ENCODE measurements around the gene TRMT44. TPM values are rescaled to one million over a fixed set of nuclear protein-coding genes. Genes with fewer than 3 reads are reported as not detected.

TRMT44 gene
- polyA plus RNA-seq, 3 donors from 2014 or later: 2.6 to 15.6 (median 8.9) TPM

DNA sequence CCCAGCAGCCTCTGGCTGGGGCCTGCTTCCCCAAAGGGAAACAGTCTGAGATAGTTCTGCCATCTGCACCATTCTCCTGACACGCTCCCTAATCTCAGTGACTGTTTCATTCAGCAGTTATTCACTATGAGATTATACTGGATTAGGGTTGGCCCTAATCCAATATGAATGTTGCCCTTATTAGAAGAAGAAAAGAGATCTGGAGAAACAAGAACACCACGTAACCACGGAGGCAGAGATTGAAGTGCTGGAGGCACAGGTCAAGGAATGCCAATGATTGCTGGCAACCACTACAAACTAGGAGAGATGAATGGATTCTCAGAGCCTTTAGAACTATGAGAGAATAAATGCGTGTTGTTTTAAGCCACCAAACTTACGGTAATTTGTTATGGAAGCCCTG is 7.4 kb upstream of the TRMT44 start:
- Mint-ChIP-seq H3K27me3 (ENCODE audit: low read depth in 3 of 3) (peaks cover 5 to 16% (median 10%) of the 10 kb centered on the region in 3 donors), H3K27ac (peak overlapping the region in 3 of 6 donors; percentile 12 to 23 (median 17)), H3K4me3 (no peak overlapping the region), H3K36me3 (peaks cover 0 to 4% (median 0%) of the 10 kb centered on the region in 3 donors), H3K4me1 (peaks cover 41 to 55% of the 10 kb centered on the region in 2 donors), H3K9me3 (no peaks in the 10 kb centered on the region)
- DNase-seq: no peak

DNA sequence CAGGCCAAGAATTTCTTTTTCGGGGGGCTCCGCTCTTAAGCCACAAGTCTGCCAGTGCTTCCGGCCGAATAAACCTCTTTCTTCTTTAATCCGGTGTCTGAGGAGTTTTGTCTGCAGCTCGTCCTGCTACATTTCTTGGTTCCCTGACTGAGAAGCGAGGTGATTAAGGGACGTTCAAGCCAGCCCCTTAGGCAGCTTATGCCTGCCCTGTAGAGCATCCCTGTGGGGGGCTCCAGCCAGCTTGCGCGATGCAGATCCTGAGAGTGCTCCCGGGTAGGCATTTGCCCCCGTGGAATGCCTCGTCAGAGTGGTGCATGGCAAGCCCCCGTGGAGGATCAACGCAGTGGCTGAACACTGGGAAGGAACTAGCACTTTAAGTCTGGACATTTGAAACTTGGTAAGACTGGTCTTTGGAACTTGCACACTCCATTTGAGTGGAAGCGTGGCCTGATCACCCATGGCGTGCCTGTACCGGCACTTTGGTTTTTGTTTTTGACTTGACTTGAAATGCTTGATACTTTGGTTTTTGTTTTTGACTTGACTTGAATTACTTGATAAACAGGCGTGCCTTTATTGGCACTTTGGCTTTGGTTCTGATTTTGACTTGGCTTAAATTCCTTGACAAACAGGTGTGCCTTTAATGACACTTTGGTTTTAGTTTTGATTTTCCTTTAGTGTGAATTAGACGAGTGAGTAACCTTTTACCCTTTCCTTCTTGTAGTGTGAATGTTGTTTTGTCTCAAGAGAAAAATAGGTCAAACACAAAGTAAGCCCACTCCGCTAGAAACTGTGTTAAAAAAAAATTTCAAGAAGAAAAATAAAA is 6.1 kb upstream of the TRMT44 start:
- Mint-ChIP-seq H3K9me3 (no peaks in the 10 kb centered on the region), H3K27me3 (ENCODE audit: low read depth in 3 of 3) (peaks cover 0 to 7% (median 0%) of the 10 kb centered on the region in 3 donors), H3K36me3 (peaks cover 0 to 4% (median 0%) of the 10 kb centered on the region in 3 donors), H3K27ac (peak overlapping the region; percentile 67 to 91 (median 90)), H3K4me3 (peak overlapping the region in 4 of 5 donors; percentile 17 to 80 (median 78)), H3K4me1 (peaks cover 41 to 55% of the 10 kb centered on the region in 2 donors)
- no peak for DNase-seq

DNA sequence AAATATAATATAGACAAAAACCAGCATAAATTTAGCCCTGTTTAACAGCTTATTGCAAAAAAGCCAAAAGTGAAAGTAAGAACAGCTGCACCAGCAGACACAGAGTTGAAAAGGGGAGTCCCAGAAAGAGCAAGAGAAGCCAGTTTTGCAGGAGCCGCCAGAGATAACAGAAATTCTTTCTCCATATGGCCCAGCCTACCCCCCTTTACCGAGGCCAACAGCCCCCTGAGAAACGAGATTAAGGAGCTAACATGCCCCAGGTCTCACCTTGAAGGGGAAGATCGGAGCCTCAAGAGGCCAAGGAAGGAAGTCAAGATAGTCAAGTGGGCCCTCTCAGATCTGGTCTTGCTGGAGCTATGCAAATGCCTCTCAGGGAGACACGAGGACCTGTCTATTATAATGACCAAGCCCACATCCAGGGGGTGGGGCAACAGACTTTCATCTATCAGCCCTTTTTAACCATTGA is 4.9 kb upstream of the TRMT44 start:
- H3K27ac Mint-ChIP-seq: peak overlapping the region; percentile 80 to 91 (median 90)
- peaks cover 0 to 4% (median 0%) of the 10 kb centered on the region in 3 donors for H3K36me3 Mint-ChIP-seq
- peaks cover 3 to 13% (median 8%) of the 10 kb centered on the region in 3 donors for H3K27me3 Mint-ChIP-seq (ENCODE audit: low read depth in 3 of 3)
- DNase-seq: peak; percentile 14 to 17 (median 14)
- H3K4me3 Mint-ChIP-seq: peak overlapping the region; percentile 70 to 80 (median 76)
- H3K9me3 Mint-ChIP-seq: no peaks in the 10 kb centered on the region
- peaks cover 53 to 67% of the 10 kb centered on the region in 2 donors for H3K4me1 Mint-ChIP-seq

DNA sequence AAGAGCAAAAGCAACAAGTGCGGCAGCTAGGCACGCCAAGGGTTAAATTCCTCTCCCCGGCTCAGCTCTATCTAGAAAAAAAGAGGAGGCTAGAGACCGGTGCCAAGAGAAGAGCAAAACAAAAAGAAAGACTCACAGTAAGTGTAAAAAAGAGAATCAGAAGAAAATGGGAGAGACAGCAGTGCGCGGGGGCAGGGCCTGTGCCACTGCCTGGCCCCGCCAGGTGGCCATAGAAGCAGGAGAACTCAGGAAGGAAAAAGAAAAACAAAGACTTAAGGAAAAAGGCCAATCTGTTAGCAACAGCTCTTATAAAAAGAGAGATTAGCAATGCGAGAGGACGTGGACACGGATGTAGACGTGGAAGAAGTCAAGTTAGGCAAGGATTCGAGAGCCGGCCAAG is 3.3 kb upstream of the TRMT44 start:
- no peaks in the 10 kb centered on the region for H3K36me3 Mint-ChIP-seq
- H3K4me3 Mint-ChIP-seq: no peak overlapping the region
- no peak for DNase-seq
- H3K27me3 Mint-ChIP-seq (ENCODE audit: low read depth in 3 of 3): peaks cover 3 to 15% (median 9%) of the 10 kb centered on the region in 3 donors
- no peaks in the 10 kb centered on the region for H3K9me3 Mint-ChIP-seq
- peak overlapping the region in 4 of 6 donors; percentile 3 to 77 (median 20) for H3K27ac Mint-ChIP-seq
- H3K4me1 Mint-ChIP-seq: peaks cover 67 to 81% of the 10 kb centered on the region in 2 donors

DNA sequence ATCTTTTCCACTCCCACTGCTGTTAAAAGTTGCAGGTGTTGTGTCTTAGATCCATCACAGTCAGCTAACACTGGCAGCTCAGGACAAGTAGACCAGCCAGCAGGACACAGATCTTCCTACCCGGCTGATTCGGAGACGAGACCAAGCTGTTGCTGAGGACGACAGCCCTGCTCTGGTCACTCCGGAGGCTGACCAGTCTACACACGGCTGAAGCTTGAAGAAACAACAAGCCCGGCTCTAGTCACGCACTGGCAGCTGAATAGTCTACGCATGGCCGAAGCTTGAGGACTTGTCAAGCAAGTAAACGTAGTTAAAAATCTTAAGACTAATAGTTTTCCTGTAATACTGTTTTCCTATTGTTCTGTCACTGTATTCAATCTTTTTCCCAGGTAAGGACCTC is 1.8 kb upstream of the TRMT44 start:
- peak overlapping the region; percentile 13 to 99 (median 82) for H3K27ac Mint-ChIP-seq
- peaks cover 3 to 15% (median 9%) of the 10 kb centered on the region in 3 donors for H3K27me3 Mint-ChIP-seq (ENCODE audit: low read depth in 3 of 3)
- no peaks in the 10 kb centered on the region for H3K36me3 Mint-ChIP-seq
- H3K4me3 Mint-ChIP-seq: peak overlapping the region; percentile 21 to 100 (median 45)
- no peak for DNase-seq
- H3K9me3 Mint-ChIP-seq: no peaks in the 10 kb centered on the region
- H3K4me1 Mint-ChIP-seq: peaks cover 77 to 90% of the 10 kb centered on the region in 2 donors

DNA sequence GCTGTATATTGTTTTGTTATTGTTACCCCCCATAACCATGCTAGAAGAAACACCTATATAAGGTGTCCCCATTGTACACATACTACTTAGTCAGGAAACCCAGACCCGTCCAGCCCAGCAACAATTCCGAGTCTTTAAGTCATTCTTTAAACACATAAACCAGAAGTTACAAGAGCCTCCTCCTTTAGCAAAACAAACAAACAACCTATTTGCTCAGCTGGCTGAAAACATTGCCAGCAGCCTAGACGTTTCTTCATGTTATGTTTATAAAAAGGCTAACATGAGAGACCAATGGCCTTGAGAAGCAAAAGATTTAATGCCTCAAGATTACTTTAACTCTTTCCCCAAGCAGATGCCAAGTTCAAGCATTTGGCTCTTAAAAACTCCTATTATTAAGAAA is 1.4 kb upstream of the TRMT44 start:
- Mint-ChIP-seq H3K4me1 (peaks cover 77 to 90% of the 10 kb centered on the region in 2 donors), H3K27me3 (ENCODE audit: low read depth in 3 of 3) (peaks cover 3 to 15% (median 9%) of the 10 kb centered on the region in 3 donors), H3K4me3 (peak overlapping the region; percentile 21 to 100 (median 45)), H3K27ac (peak overlapping the region; percentile 13 to 99 (median 82)), H3K36me3 (no peaks in the 10 kb centered on the region), H3K9me3 (no peaks in the 10 kb centered on the region)
- DNase-seq: no peak

DNA sequence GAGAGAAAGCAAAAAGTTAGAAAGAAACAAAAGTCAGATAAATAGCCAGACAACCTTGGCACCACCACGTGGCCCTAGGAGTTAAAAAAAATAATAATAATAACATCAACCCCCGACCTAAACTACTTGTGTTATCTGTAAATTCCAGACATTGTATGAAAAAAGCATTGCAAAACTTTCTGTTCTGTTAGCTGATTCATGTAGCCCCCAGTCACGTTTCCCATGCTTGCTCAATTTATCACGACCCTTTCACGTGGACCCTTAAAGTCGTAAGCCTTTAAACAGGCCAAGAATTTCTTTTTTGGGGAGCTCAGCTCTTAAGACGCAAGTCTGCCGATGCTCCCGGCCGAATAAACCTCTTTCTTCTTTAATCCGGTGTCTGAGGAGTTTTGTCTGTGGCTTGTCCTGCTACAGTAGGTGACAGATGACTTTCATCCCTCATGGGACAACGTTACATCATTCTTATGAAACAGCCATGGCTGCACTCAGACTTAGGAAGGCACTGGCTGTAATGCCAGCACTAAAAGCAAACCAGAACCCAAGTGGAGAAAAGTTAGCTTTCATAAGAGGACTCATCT is 574 bp upstream of the TRMT44 start:
- no peaks in the 10 kb centered on the region for H3K36me3 Mint-ChIP-seq
- H3K27me3 Mint-ChIP-seq (ENCODE audit: low read depth in 3 of 3): peaks cover 3 to 15% (median 8%) of the 10 kb centered on the region in 3 donors
- peak overlapping the region; percentile 99 to 100 (median 99) for H3K27ac Mint-ChIP-seq
- no peaks in the 10 kb centered on the region for H3K9me3 Mint-ChIP-seq
- DNase-seq: no peak
- peak overlapping the region; percentile 96 to 100 (median 99) for H3K4me3 Mint-ChIP-seq
- peaks cover 73 to 81% of the 10 kb centered on the region in 2 donors for H3K4me1 Mint-ChIP-seq

- H3K27ac Mint-ChIP-seq: peak overlapping the region; percentile 5 to 81 (median 60)
- H3K4me1 Mint-ChIP-seq: peaks cover 62 to 73% of the 10 kb centered on the region in 2 donors
- DNase-seq: no peak
- no peaks in the 10 kb centered on the region for H3K36me3 Mint-ChIP-seq
- H3K27me3 Mint-ChIP-seq (ENCODE audit: low read depth in 3 of 3): peaks cover 3 to 15% (median 6%) of the 10 kb centered on the region in 3 donors
- H3K9me3 Mint-ChIP-seq: no peaks in the 10 kb centered on the region
- peak overlapping the region; percentile 79 to 99 (median 85) for H3K4me3 Mint-ChIP-seq
These were observed 1.0 kb downstream of the TRMT44 start for GRCh38 chr4:8441499-8442091.

DNA sequence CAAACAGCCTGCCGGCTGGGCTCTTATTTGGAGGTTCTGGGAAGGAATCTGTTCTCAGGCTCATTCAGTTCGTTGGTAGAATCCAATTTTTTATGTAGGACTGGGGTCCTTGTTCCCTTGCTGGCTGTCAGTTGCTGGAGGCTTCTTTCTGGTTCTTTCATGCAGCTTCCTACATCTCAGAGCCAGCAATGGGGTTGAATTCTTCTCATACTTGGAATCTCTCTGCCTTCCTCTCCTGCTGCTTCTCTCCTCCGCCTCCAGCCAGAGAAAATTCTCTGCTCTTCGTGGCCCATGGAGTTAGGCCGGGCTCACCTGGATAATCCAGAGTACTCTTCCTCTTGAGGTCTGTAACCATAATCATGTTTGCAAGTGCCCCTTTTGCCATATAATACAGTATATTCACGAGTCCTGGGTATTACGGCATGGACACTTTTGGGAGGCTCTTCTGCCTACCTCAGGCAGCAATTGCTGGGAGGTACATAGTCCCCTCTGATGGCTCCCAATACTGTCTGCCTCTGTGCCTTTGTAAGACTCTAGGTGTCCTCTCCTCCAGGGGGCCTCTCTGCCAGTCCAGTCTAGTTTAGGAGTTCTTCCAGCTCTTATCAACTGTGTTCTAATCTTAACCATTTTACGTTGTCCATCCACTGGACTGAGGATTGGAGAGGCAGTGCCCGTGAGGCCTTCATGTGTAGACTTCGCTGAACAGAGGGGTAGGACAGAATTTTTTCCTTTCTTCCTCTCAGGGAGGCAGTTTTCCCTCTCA is 2.2 kb downstream of the TRMT44 start:
- Mint-ChIP-seq H3K27me3 (ENCODE audit: low read depth in 3 of 3) (peaks cover 3 to 15% (median 6%) of the 10 kb centered on the region in 3 donors), H3K36me3 (no peaks in the 10 kb centered on the region), H3K27ac (peak overlapping the region in 1 of 6 donors; percentile 30), H3K4me1 (peaks cover 57 to 64% of the 10 kb centered on the region in 2 donors), H3K9me3 (no peaks in the 10 kb centered on the region), H3K4me3 (peak overlapping the region; percentile 54 to 99 (median 72))
- no peak for DNase-seq

- peak overlapping the region in 1 of 5 donors; percentile 44 for H3K4me3 Mint-ChIP-seq
- H3K27ac Mint-ChIP-seq: no peak overlapping the region
- H3K4me1 Mint-ChIP-seq: peaks cover 49 to 56% of the 10 kb centered on the region in 2 donors
- peaks cover 3 to 15% (median 6%) of the 10 kb centered on the region in 3 donors for H3K27me3 Mint-ChIP-seq (ENCODE audit: low read depth in 3 of 3)
- H3K36me3 Mint-ChIP-seq: peaks cover 0 to 1% (median 0%) of the 10 kb centered on the region in 3 donors
- H3K9me3 Mint-ChIP-seq: no peaks in the 10 kb centered on the region
- no peak for DNase-seq
These were observed 3.2 kb downstream of the TRMT44 start for GRCh38 chr4:8443801-8444200.

DNA sequence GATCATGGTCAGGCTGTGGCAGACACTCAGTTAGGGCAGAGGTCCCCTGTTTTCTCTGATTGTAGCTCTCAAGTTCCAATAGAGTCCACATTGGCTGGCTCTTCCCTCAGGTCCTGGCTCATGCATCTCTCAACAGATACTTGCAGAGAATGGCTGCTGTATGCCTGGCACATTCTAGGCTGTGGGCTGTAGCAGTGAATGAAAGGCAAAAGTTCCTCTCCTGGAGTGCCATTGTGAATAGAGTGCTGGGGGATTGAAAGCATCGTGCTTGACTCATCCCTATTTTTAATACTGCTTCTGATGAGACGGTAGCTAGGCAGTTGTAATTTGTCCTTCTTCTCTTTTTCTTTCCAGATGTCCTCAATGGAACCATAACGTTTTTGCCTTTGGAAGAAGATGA is 5.5 kb downstream of the TRMT44 start:
- Mint-ChIP-seq H3K36me3 (peaks cover 3 to 6% (median 4%) of the 10 kb centered on the region in 3 donors), H3K9me3 (no peaks in the 10 kb centered on the region), H3K4me3 (no peak overlapping the region)

DNA sequence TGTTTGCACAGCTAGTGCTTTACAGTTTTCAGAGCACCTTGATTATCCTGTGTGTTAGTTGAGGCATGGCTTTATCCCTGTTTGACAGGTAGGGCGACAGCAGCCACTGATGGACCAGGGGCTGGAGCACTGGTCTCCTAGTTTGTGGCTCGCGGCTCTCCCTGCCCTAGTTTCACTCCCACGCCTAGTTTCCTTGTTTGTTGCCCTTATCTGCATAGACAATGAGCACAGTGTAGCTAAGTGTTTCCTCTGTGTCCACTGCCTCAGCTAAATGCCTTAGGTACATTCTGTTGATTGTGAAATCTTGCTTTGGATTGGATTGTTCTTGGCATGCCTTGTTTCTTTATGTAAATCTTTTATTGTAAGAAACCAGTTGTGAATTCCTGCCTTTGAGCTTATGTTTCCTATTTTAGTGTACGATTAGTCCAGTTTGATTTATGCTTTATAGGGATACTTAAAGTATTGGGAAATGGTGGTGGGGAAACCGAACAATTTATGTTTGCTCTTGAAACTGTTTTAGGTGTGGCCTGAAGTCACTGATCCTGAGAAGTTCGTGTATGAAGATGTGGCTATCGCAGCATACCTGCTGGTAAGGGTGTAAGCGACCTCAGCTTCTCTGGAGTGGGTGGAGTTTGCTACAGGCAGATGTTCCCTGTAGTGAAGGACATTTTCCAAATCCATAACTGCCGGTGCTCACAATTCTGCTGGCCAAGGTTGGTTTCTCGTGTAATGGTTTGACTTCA is 11.0 kb downstream of the TRMT44 start:
- Mint-ChIP-seq H3K9me3 (no peaks in the 10 kb centered on the region), H3K36me3 (peaks cover 11 to 39% (median 16%) of the 10 kb centered on the region in 3 donors), H3K27me3 (ENCODE audit: low read depth in 3 of 3) (no peaks in the 10 kb centered on the region), H3K4me3 (no peak overlapping the region), H3K4me1 (no peaks in the 10 kb centered on the region), H3K27ac (no peak overlapping the region)
- no peak for DNase-seq

More for the DNA sequence above, 5.5 kb downstream of the TRMT44 start:
- H3K27ac Mint-ChIP-seq: no peak overlapping the region
- peaks cover 30 to 35% of the 10 kb centered on the region in 2 donors for H3K4me1 Mint-ChIP-seq
- no peak for DNase-seq
- peaks cover 0 to 6% (median 0%) of the 10 kb centered on the region in 3 donors for H3K27me3 Mint-ChIP-seq (ENCODE audit: low read depth in 3 of 3)
